Right atrium auricular region (tissue), 2 donors: ENCODE data around the gene CPED1. TPM values are rescaled to one million over a fixed set of nuclear protein-coding genes. Genes with fewer than 3 reads are reported as not detected.
A peak's percentile ranks its signal among the peaks of the same experiment; 100 is the strongest.

Experiments used
- DNase-seq: peaks from one replicate; pipeline ENCODE4 v3.0.0-alpha.2; 2019; ENCODE audit warnings: low spot score
- H3K27ac ChIP-seq, 2 donors: fragments of 200-600 bp; sonication (generic); 1 replicate in 1 of 2; 2 replicates in 1 of 2; pipeline ENCODE4 v1.5.1; 2016 to 2019
- H3K27me3 ChIP-seq, 2 donors: fragments of 200-600 bp; sonication (generic); one replicate each; pipeline versions ENCODE4 v1.5.1 to v1.6.0; 2017 to 2019
- H3K36me3 ChIP-seq: fragments of 200-600 bp; sonication (generic); one replicate; pipeline ENCODE4 v1.5.1; 2016
- H3K4me1 ChIP-seq, 2 donors: fragments of 200-600 bp; sonication (generic); one replicate each; pipeline versions ENCODE4 v1.5.1 to v1.6.0; 2017 to 2019
- H3K4me3 ChIP-seq, 2 donors: fragments of 200-600 bp; sonication (generic); 1 replicate in 1 of 2; 2 replicates in 1 of 2; pipeline ENCODE4 v1.5.1; 2017 to 2019; ENCODE audit warnings: mild to moderate bottlenecking in 1 of 2, moderate library complexity in 1 of 2
- H3K9me3 ChIP-seq, 2 donors: fragments of 200-600 bp; sonication (generic); one replicate each; pipeline ENCODE4 v1.5.1; 2019
- total RNA-seq, 2 donors: library from RNA; depleted of rRNA; stranded (reverse); fragments of >200 nt; gene quantifications; one replicate each; pipeline ENCODE4 v1.1.0, GENCODE V29; 2016
- TF ChIP-seq, protein P1 (sequence below), 2 donors: fragments of 200-600 bp; sonication (generic); IDR thresholded peaks; one replicate each; pipeline ENCODE4 v1.5.1; 2019; ENCODE audit warnings: antibody characterized with exemption in 2 of 2

Gene CPED1
- total RNA-seq, 2 donors from 2014 or later: 13.8 to 19.0 TPM

DNA sequence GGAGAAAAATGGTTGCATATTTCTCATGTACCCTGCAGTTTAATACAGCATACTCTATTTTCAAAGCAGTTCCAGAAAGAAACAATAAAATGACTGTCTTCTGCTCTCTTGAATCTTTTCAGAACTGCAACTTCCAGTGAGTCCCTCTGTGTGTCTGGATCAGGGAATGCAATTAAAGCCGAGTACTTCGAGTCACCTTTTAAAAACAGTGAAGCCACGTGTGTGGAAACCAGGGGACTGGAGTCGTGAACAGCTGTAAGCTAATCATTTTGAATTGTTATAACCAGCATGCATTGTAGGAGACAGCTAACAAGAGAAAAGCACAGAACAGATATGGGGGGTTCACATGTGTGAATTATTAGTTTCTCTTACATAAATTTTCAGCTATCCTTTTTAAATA, 109.1 kb downstream of the CPED1 start:
- Histone ChIP-seq H3K4me1 (peaks cover 0 to 3% of the 10 kb centered on the region in 2 donors), H3K27ac (no peak overlapping the region), H3K36me3 (peaks cover 8% of the 10 kb centered on the region), H3K27me3 (no peaks in the 10 kb centered on the region), H3K4me3 (no peak overlapping the region), H3K9me3 (no peaks in the 10 kb centered on the region)
- TF ChIP-seq, protein P1, sequence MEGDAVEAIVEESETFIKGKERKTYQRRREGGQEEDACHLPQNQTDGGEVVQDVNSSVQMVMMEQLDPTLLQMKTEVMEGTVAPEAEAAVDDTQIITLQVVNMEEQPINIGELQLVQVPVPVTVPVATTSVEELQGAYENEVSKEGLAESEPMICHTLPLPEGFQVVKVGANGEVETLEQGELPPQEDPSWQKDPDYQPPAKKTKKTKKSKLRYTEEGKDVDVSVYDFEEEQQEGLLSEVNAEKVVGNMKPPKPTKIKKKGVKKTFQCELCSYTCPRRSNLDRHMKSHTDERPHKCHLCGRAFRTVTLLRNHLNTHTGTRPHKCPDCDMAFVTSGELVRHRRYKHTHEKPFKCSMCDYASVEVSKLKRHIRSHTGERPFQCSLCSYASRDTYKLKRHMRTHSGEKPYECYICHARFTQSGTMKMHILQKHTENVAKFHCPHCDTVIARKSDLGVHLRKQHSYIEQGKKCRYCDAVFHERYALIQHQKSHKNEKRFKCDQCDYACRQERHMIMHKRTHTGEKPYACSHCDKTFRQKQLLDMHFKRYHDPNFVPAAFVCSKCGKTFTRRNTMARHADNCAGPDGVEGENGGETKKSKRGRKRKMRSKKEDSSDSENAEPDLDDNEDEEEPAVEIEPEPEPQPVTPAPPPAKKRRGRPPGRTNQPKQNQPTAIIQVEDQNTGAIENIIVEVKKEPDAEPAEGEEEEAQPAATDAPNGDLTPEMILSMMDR (IDR thresholded peaks at IDR 0.05): no peak
- no peak for DNase-seq

DNA sequence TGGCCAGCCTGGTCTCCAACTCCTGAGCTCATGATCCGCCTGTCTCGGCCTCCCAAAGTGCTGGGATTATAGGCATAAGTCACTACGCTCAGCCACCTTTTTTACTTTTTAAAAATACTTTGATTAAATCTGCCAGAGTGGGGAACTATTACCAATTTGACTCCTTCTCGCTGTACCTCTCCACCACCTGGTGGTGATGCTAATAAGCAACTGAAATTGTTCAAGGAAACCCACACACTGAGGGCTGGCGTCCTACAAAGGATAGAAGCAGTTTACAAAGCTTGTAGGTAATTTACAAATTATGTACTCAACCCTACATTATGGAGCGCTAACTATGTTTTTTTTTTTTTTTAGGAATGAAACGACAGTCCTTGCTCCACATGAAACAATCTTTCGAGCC, 111.1 kb downstream of the CPED1 start:
- Histone ChIP-seq H3K4me3 (no peak overlapping the region), H3K9me3 (no peaks in the 10 kb centered on the region), H3K27ac (no peak overlapping the region), H3K27me3 (no peaks in the 10 kb centered on the region), H3K36me3 (peaks cover 8% of the 10 kb centered on the region), H3K4me1 (peaks cover 0 to 16% of the 10 kb centered on the region in 2 donors)
- DNase-seq: no peak
- TF ChIP-seq, protein P1 (IDR thresholded peaks at IDR 0.05): no peak

DNA sequence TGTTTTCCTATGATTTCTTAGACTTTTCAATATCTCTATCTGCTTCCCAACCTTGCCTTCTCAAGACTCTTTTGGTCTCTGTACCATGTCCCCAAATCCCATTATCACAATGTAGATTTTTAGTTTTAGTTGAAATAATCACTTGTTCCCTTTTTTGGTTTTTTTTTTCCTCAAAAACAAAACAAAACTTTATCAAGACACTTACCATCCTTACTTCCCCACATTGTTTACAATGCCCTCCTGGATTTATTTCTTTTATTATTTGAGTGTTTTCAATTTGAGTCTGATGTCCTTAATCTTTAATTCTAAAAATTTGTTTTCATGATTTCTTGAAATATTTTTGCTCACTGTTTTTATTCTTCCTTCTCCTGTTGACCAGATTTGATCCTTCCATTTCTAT, 112.6 kb downstream of the CPED1 start:
- Histone ChIP-seq H3K36me3 (peaks cover 8% of the 10 kb centered on the region), H3K27me3 (no peaks in the 10 kb centered on the region), H3K4me1 (peaks cover 0 to 16% of the 10 kb centered on the region in 2 donors), H3K9me3 (no peaks in the 10 kb centered on the region), H3K27ac (no peak overlapping the region), H3K4me3 (no peak overlapping the region)
- no peak for DNase-seq
- TF ChIP-seq, protein P1 (IDR thresholded peaks at IDR 0.05): no peak

DNA sequence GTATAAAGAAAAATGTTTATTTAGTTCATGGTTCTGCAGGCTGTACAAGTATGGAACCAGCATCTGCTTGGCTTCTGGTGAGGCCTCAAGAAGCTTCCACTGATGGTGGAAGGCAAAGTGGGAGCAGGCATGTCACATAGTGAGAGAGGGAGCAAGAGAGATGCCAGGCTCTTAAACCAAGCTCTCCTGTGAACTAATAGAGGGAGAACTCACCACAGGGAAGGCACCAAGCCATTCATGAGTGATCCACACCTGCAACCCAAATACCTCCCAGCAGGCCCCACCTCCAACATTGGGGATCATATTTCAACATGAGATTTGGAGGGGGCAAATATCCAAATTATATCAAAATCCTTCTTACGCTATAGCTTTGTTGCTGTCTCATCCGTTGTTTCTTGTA, 113.1 kb downstream of the CPED1 start:
- DNase-seq: no peak
- Histone ChIP-seq H3K4me3 (no peak overlapping the region), H3K36me3 (peaks cover 8% of the 10 kb centered on the region), H3K27me3 (no peaks in the 10 kb centered on the region), H3K4me1 (peaks cover 0 to 16% of the 10 kb centered on the region in 2 donors), H3K27ac (no peak overlapping the region), H3K9me3 (no peaks in the 10 kb centered on the region)
- TF ChIP-seq, protein P1 (IDR thresholded peaks at IDR 0.05): no peak

DNA sequence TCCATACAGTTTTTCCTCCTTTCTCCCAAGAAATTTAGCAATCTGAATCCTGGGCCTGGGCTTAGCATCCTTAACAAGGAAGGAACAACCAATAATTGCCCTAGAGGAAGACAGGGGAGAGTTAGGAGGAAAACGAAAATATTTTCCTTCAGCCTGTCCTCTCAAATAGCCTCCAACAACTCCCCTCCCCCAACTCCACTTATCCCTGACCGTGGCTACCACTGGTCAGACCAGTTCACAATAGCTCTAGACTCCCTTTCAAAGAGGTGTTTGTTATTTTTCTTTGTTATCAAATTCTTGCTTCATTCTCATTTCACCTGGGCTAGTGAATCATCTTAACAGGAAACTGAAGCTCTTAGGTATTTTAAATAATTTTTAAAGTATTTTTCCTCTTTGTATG, 114.1 kb downstream of the CPED1 start:
- H3K9me3 ChIP-seq: no peaks in the 10 kb centered on the region
- no peak overlapping the region for H3K4me3 ChIP-seq
- peak overlapping the region in 1 of 2 donors; percentile 28 for H3K27ac ChIP-seq
- peaks cover 8% of the 10 kb centered on the region for H3K36me3 ChIP-seq
- TF ChIP-seq, protein P1 (IDR thresholded peaks at IDR 0.05): no peak
- H3K27me3 ChIP-seq: no peaks in the 10 kb centered on the region
- no peak for DNase-seq
- peaks cover 0 to 16% of the 10 kb centered on the region in 2 donors for H3K4me1 ChIP-seq

DNA sequence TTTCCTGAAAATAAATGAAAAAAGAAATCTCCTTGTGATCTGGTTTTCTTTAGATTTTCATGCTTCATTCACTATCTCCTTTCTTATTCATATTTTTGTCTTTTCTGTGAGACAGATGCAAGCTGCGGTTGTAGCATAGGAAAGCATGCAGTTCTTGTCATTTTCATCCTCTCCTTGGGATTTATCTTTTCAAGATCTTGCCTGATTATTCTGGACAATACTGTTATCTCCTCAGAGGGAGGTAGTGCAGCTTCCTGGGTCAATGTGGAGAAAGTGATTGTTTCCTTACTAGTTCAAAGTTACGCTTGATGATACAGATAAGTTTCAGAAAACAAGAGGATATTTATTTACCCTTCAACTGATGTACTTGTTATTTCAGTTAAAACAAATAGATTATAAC, 114.6 kb downstream of the CPED1 start:
- TF ChIP-seq, protein P1 (IDR thresholded peaks at IDR 0.05): no peak
- no peaks in the 10 kb centered on the region for H3K9me3 ChIP-seq
- peaks cover 0 to 16% of the 10 kb centered on the region in 2 donors for H3K4me1 ChIP-seq
- no peak overlapping the region for H3K4me3 ChIP-seq
- peaks cover 8% of the 10 kb centered on the region for H3K36me3 ChIP-seq
- DNase-seq: no peak
- H3K27ac ChIP-seq: peak overlapping the region in 1 of 2 donors; percentile 28
- no peaks in the 10 kb centered on the region for H3K27me3 ChIP-seq
